Endothelial cell of umbilical vein (primary cell): ENCODE measurements around the gene IL16. TPM values are rescaled to one million over a fixed set of nuclear protein-coding genes. Genes with fewer than 3 reads are reported as not detected.

Experiments
- BruUV-seq: library from RNA; stranded (reverse); fragments of 400-500 nt; replicated peaks from 2 replicates; lab custom pipeline; 2021; lab: Mats Ljungman, UMichigan
- CTCF ChIA-PET: fragments of 300-600, 350-600 bp; sonication (Branson Sonifier 250); formaldehyde crosslinking; loops from one replicate; lab custom pipeline; 2021; ENCODE audit warnings: antibody characterized with exemption, inconsistent platforms; lab: Charles Lee
- POLR2A ChIA-PET: fragments of 300-600, 350-600 bp; sonication (Branson Sonifier 250); formaldehyde crosslinking; loops from one replicate; lab custom pipeline; 2021; ENCODE audit warnings: antibody characterized with exemption, inconsistent platforms; lab: Charles Lee
- DNase-seq: peaks from one replicate; pipeline ENCODE4 v3.0.0-alpha.2; 2011; ENCODE audit warnings: low read depth, low spot score
- FAIRE-seq: peaks from 2 replicates; lab custom pipeline; 2011; peaks lifted over from hg19 to GRCh38; lab: Jason Lieb, UNC
- H2AFZ ChIP-seq: 2 replicates; pipeline ENCODE4 v1.6.0; 2012; ENCODE audit warnings: low read depth, low read length, control low read depth, inconsistent platforms
- H3K27ac ChIP-seq: 2 replicates; pipeline ENCODE4 v1.5.1; 2011; ENCODE audit warnings: low read depth, mild to moderate bottlenecking, control low read depth, low read length, moderate library complexity; ENCODE audit not compliant: insufficient read depth
- H3K27me3 ChIP-seq, 2 experiments: 2 replicates each; pipeline versions ENCODE4 v1.6.0 to v1.6.1; 2011; ENCODE audit warnings: low read length in 2 of 2, mixed read lengths in 1 of 2; ENCODE audit not compliant: control insufficient read depth in 2 of 2, insufficient read depth in 2 of 2
- H3K36me3 ChIP-seq, 2 experiments: 2 replicates in 1 of 2; 3 replicates in 1 of 2; pipeline ENCODE4 v1.5.1; 2011; ENCODE audit warnings: low read length in 2 of 2, mild to moderate bottlenecking in 1 of 2, moderate library complexity in 1 of 2; ENCODE audit not compliant: control insufficient read depth in 2 of 2, insufficient read depth in 2 of 2; ENCODE audit errors: extremely low read depth in 1 of 2
- H3K4me1 ChIP-seq: 3 replicates; pipeline ENCODE4 v1.5.1; 2011; ENCODE audit warnings: mild to moderate bottlenecking, low read length; ENCODE audit not compliant: control insufficient read depth, insufficient read depth; ENCODE audit errors: extremely low read depth
- H3K4me2 ChIP-seq: 2 replicates; pipeline ENCODE4 v1.6.1; 2011; ENCODE audit warnings: low read length, control low read depth, mixed read lengths; ENCODE audit not compliant: insufficient read depth
- H3K4me3 ChIP-seq, 3 experiments: fragments of 200-600 bp in 1 of 3; sonication (generic), shearing (Covaris generic) in 1 of 3; replicated peaks in 1 of 3; 2 replicates each; pipeline ENCODE4 v1.5.1; 2011 to 2016; ENCODE audit warnings: control low read depth in 3 of 3, low read length in 3 of 3, mild to moderate bottlenecking in 2 of 3, inconsistent platforms in 1 of 3, low read depth in 1 of 3, moderate library complexity in 1 of 3; ENCODE audit not compliant: insufficient read depth in 1 of 3
- H3K79me2 ChIP-seq: 2 replicates; pipeline ENCODE4 v1.6.0; 2012; ENCODE audit warnings: low read length, inconsistent platforms; ENCODE audit not compliant: control insufficient read depth, insufficient read depth
- H3K9ac ChIP-seq: replicated peaks from 2 replicates; pipeline ENCODE3; 2011; ENCODE audit warnings: low read length, control low read depth; ENCODE audit not compliant: insufficient read depth; ENCODE audit errors: extremely low read depth
- H3K9me1 ChIP-seq: replicated peaks from 3 replicates; pipeline ENCODE4 v1.6.0; 2011; ENCODE audit warnings: mild to moderate bottlenecking, low read length; ENCODE audit not compliant: control insufficient read depth, insufficient read depth; ENCODE audit errors: extremely low read depth
- H3K9me3 ChIP-seq: replicated peaks from 2 replicates; pipeline ENCODE4 v1.5.1; 2012; ENCODE audit warnings: low read length, inconsistent platforms; ENCODE audit not compliant: control insufficient read depth, insufficient read depth
- H4K20me1 ChIP-seq: replicated peaks from 2 replicates; pipeline ENCODE3; 2011; ENCODE audit warnings: mild to moderate bottlenecking, low read length; ENCODE audit not compliant: control insufficient read depth, insufficient read depth; ENCODE audit errors: extremely low read depth
- CTCF ChIP-seq, 2 donors: IDR thresholded peaks; 1 replicate in 1 of 2; 2 replicates in 1 of 2; pipeline ENCODE4 v1.5.1; 2011; ENCODE audit warnings: low read length in 2 of 2, mild to moderate bottlenecking in 2 of 2, moderate library complexity in 2 of 2, control low read depth in 1 of 2, inconsistent platforms in 1 of 2, low read depth in 1 of 2; ENCODE audit not compliant: insufficient read depth in 1 of 2; ENCODE audit errors: extremely low read depth in 1 of 2
- EZH2 ChIP-seq: IDR thresholded peaks from 2 replicates; pipeline ENCODE4 v1.6.1; 2012; ENCODE audit warnings: borderline replicate concordance, low read depth, mild to moderate bottlenecking, moderate library complexity, low read length, inconsistent platforms; ENCODE audit not compliant: severe bottlenecking
- FOS ChIP-seq: IDR thresholded peaks from 2 replicates; pipeline ENCODE4 v1.6.1; 2011; ENCODE audit warnings: mild to moderate bottlenecking, low read length, moderate library complexity, borderline replicate concordance; ENCODE audit not compliant: insufficient read depth
- GATA2 ChIP-seq: IDR thresholded peaks from 2 replicates; pipeline ENCODE4 v1.7.0; 2011; ENCODE audit warnings: low read depth, mild to moderate bottlenecking, moderate library complexity, mixed read lengths, low read length; ENCODE audit not compliant: insufficient read length, insufficient read depth
- JUN ChIP-seq: IDR thresholded peaks from 2 replicates; pipeline ENCODE4 v1.6.1; 2011; ENCODE audit warnings: borderline replicate concordance, low read depth; ENCODE audit not compliant: insufficient read length, insufficient read depth
- MYC ChIP-seq: IDR thresholded peaks from one replicate; pipeline ENCODE4 v1.6.1; 2011; ENCODE audit warnings: mild to moderate bottlenecking, low read depth, low read length
- POLR2A ChIP-seq: IDR thresholded peaks from 2 replicates; pipeline ENCODE4 v1.6.1; 2012; ENCODE audit warnings: low read depth, mild to moderate bottlenecking, control low read depth, low read length
- POLR2AphosphoS5 ChIP-seq: IDR thresholded peaks from 2 replicates; pipeline ENCODE4 v1.6.1; 2012; ENCODE audit warnings: low read depth, mild to moderate bottlenecking, control low read depth, low read length, moderate library complexity; ENCODE audit not compliant: insufficient read depth
- dilution Hi-C: fragments of 300-500 bp; cut with MboI; formaldehyde crosslinking; loops from one replicate; pipeline ENCODE4 v1.15.0; 2019; ENCODE audit warnings: low sequenced_read_pairs; ENCODE audit not compliant: extremely low pct_ligation_motif_present
- intact Hi-C: fragments of 100-400 bp; cut with micrococcal nuclease; formaldehyde crosslinking; loops from one replicate; pipeline ENCODE4 v1.10.0; 2022
- polyA plus RNA-seq, 4 experiments: library from polyadenylated mRNA; depleted of rRNA in 3 of 4; stranded (reverse) in 3 of 4; unstranded in 1 of 4; fragments of >200 nt; gene quantifications; 2 replicates each; pipeline versions ENCODE4 v1.2.1 to v1.2.3, GENCODE V29; 2011 to 2012; ENCODE audit warnings: missing spikeins in 1 of 4
- total RNA-seq: library from RNA; stranded (reverse); gene quantifications from 2 replicates; pipeline ENCODE4 v1.2.3, GENCODE V29; 2021
- TF ChIP-seq, protein P1 (sequence below): IDR thresholded peaks from 2 replicates; pipeline ENCODE4 v1.6.1; 2011; ENCODE audit not compliant: insufficient read depth, insufficient read length

The IL16 gene
- total and polyA plus RNA-seq, 2 donors (not counting 3 experiments of a cell fraction or from before 2014, with no cell fraction given), result 0.29 to 2.1 TPM

GRCh38 chr15:81174125-81174791 is 22.4 kb upstream of the IL16 start:
- no peak for DNase-seq
- H3K9me3 ChIP-seq, result no peaks in the 10 kb centered on the region
- ChIA-PET POLR2A (no interaction called here), CTCF (interaction anchor here (1.2 to 2.6 kb wide), 3 partner anchors 9 to 92 kb away, joined by 3 to 12 read pairs (median 11); no protein-coding TSS in a partner anchor)
- H3K27me3 ChIP-seq, result peaks cover 0 to 5% of the 10 kb centered on the region in 2 experiments
- H3K9me1 ChIP-seq, result no peaks in the 10 kb centered on the region
- H3K36me3 ChIP-seq, result no peaks in the 10 kb centered on the region
- no peak overlapping the region for H2AFZ ChIP-seq
- TF ChIP-seq POLR2AphosphoS5, result no peak
- no peak for TF ChIP-seq JUN
- TF ChIP-seq EZH2, result no peak
- no peak for TF ChIP-seq MYC
- no peak for TF ChIP-seq GATA2
- TF ChIP-seq, protein P1, sequence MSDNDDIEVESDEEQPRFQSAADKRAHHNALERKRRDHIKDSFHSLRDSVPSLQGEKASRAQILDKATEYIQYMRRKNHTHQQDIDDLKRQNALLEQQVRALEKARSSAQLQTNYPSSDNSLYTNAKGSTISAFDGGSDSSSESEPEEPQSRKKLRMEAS, result no peak
- no peak for TF ChIP-seq POLR2A
- TF ChIP-seq CTCF (IDR thresholded peaks at IDR 0.05; ENCODE audit: extremely low read depth in 1 of 2, insufficient read depth in 1 of 2, low read depth in 1 of 2, low read length in 2 of 2), result no peak
- no peak for TF ChIP-seq FOS
- dilution Hi-C loops (no loop called here), intact Hi-C loops (no loop called here)
- H3K79me2 ChIP-seq, result no peaks in the 10 kb centered on the region
- no peak overlapping the region for H3K9ac ChIP-seq
- FAIRE-seq, result no peak
- H4K20me1 ChIP-seq, result no peaks in the 10 kb centered on the region
- H3K4me3 ChIP-seq, result no peak overlapping the region
- no peaks in the 10 kb centered on the region for H3K4me1 ChIP-seq
- H3K4me2 ChIP-seq, result no peak overlapping the region
- BruUV-seq, result no TSS peak
- H3K27ac ChIP-seq, result no peak overlapping the region
